ENCODE data around the gene DISC1.
"Not testable (repeated sequence)": the region's sequence is repeated elsewhere in the genome, so short reads cannot be mapped to it uniquely, and the experiment has no call there.

DISC1 gene

DNA sequence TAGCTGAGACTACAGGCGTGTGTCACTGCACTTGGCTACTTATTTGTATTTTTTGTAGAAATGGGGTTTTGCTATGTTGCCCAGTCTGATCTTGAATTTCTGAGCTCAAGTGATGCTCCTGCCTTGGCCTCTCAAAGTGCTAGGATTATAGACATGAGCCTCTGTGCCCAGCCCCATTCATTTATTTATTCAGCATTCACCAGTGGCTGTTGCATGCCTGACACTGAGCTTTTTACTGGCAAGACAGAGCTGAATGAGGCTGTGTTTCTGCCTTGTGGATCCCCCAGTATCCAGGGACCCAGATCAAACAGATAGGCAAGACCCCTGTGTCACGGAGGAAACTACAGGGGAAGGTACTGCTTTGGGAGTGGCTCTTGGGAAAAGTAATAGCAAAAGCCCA, 109.4 kb downstream of the DISC1 start:
- DNase-seq: no peak

- DNase-seq: no peak
Observed at GRCh38 chr1:231736464-231736863, 109.9 kb downstream of the DISC1 start.

DNA sequence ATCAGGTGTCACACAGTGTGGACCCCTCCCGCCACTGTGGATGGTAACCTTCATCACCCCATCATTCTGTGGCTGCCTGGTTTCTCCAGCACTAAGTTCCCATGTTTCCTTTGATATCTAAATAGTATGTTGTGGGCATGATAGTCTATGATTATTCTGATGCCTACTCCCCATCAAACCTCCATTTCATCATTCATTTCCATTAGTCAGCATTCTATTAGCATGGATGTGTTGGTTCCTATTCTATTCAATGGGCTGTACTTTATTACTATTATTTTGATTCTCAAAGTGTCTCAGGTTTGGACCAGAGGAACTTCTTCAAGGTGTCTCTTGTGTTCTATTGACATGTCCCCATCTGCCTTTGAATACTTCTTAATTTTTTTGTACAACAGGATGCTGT, 112.0 kb downstream of the DISC1 start:
- DNase-seq: no peak

DNA sequence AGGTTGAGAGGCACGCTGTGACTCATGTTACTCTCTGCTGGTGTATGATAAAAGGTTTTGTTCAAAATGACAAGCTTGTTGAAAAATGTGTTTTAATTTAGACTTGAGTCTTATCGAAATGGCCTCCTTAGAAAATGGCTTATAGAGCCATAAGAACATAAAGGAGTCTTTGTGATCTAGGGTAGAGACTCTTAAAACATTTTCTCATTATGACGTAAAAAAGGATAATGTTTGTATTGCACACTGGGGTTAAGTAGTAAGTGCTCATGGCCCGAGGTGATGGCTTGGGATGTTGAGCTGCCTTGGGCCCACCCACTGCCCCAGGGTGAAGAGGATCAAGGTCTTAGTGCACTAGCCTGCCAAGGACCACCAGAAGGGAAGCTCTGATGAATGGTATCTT, 117.4 kb downstream of the DISC1 start:
- no peak for DNase-seq

- DNase-seq: peak in 1 of 2 experiments; percentile 58
Observed at GRCh38 chr1:231748760-231749415, 122.3 kb downstream of the DISC1 start.

GRCh38 chr1:231750296-231750695, 123.7 kb downstream of the DISC1 start:
- no peak for DNase-seq

- DNase-seq: no peak
Observed at GRCh38 chr1:231750818-231751362, 124.3 kb downstream of the DISC1 start.

DNA sequence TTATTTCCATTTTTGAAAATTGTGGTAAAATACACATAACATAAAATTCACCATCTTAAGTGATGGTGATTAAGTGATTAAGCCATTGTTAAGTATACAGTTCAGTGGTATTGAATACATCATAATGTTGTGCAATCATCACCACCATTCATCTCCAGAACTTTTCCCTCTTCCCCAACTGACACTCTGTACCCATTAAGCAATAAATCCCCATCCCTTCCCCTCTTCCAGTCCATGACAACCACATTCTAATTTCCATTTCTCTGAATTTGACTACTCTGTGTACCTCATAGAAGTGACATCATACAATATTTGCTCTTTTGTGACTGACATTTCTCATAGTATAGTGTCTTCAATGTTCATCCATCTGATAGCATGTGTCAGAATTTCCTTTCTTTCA, 124.8 kb downstream of the DISC1 start:
- DNase-seq: no peak

GRCh38 chr1:231753313-231753712, 126.7 kb downstream of the DISC1 start:
- DNase-seq: no peak

DNA sequence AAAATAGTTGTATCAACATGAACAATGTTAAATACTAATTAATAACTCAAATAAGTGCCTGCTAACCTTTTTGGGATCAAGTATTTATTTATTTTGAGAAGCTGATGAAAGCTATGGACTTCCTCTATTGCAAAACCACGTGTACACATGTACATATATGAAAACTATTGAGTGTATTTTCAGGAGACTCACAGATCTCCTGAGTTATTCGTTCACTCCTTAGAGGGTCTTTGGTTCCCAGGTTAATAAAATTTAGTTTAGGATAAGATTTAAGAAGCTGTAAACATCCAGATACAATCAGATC, 130.5 kb downstream of the DISC1 start:
- DNase-seq: no peak

- DNase-seq: no peak
Observed at GRCh38 chr1:231757759-231758158, 131.2 kb downstream of the DISC1 start.

GRCh38 chr1:231761252-231761651, 134.7 kb downstream of the DISC1 start:
- DNase-seq: no peak

- no peak for DNase-seq
Observed at GRCh38 chr1:231761747-231762541, 135.4 kb downstream of the DISC1 start.

GRCh38 chr1:231763456-231763855, 136.9 kb downstream of the DISC1 start:
- DNase-seq: no peak

- not testable (repeated sequence) for DNase-seq
Observed at GRCh38 chr1:231765825-231766224, 139.2 kb downstream of the DISC1 start.

- DNase-seq: no peak
Observed at GRCh38 chr1:231767471-231767870, 140.9 kb downstream of the DISC1 start.

GRCh38 chr1:231768416-231768815, 141.8 kb downstream of the DISC1 start:
- DNase-seq: no peak

GRCh38 chr1:231770506-231771175, 144.1 kb downstream of the DISC1 start:
- DNase-seq: peak; percentile 26 to 86

- DNase-seq: no peak
Observed at GRCh38 chr1:231774719-231775335, 148.2 kb downstream of the DISC1 start.

GRCh38 chr1:231776010-231776756, 149.6 kb downstream of the DISC1 start:
- peak in 1 of 2 experiments; percentile 65 for DNase-seq

DNA sequence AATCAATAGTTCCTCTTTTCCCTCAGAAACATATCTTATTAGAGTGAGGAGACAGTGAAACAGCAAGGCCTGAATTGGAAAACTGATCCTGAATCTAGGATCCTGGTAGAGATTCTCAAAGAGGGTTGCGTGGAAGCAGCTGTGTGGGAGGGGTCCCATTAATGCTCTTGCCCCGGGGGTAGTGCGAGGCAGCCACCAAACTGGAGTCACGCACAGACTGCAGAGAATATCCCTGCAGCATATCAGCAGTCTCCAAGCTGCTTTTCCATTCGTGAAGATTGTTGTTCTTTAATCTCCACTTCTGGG, 150.1 kb downstream of the DISC1 start:
- DNase-seq: no peak

DNA sequence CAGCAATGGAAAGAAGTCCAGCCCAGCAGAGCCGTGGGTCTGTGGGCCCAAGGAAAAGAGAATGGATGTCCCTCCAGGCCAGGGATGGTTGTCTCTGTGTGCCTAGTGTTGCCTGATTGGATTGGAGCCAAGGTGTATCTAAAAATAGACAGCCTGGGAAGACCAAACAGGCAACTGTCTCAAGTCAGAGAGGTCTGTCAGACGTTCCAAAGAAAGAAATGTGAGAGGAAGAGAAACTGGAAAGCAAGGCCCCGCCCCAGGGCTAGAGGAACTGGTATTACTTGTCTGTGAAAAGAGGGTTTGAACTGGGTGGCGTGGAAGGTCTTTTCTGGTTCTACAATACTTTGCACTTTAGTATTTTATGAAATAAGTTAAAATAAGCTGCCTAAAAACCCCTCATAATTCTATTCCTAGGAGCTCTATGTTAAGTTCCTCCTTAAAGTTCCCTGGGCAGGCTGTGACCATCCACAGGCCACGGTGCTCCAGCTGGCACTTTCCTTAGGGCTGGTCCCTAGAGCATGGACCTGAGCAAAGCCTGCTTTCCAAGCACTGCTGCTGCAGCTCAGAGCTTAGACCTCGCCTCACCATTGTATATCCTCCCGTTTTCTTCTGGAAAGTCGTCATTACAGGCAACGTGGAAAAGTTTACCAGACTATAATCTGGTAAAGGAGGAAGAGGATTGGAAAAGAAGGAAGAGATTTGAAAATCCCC, 151.6 kb downstream of the DISC1 start:
- DNase-seq: peak in 1 of 2 experiments; percentile 62
